ENCODE data around the gene DACT3. TPM values are rescaled to one million over a fixed set of nuclear protein-coding genes. Genes with fewer than 3 reads are reported as not detected.

Gene DACT3
- total and polyA plus RNA-seq, 3 experiments from 2014 or later = 2.5 TPM; not detected in 1

- no peak for DNase-seq
- Mint-ChIP-seq H3K36me3 (peaks cover 16 to 90% (median 18%) of the 10 kb centered on the region in 3 donors), H3K27me3 (no peaks in the 10 kb centered on the region), H3K9me3 (no peaks in the 10 kb centered on the region), H3K27ac (peak overlapping the region in 1 of 8 donors; percentile 38), H3K4me3 (no peak overlapping the region), H3K4me1 (peaks cover 2 to 5% (median 5%) of the 10 kb centered on the region in 3 donors)
- ChIA-PET CTCF (interaction anchor here (0.6 to 3.6 kb wide), 4 partner anchors 7 to 144 kb away, joined by 3 to 13 read pairs (median 4); no protein-coding TSS in a partner anchor), POLR2A (no interaction called here)
- peaks cover 82% of the 10 kb centered on the region for H3K36me3 ChIP-seq (ENCODE audit: insufficient read depth, low read length)
- H3K4me3 ChIP-seq (ENCODE audit: low read length) = no peak overlapping the region
- no peaks in the 10 kb centered on the region for H3K9me3 ChIP-seq (ENCODE audit: low read length)
- no peaks in the 10 kb centered on the region for H3K27me3 ChIP-seq (ENCODE audit: insufficient read depth, low read length, poor library complexity, severe bottlenecking)
- no peak overlapping the region for H3K27ac ChIP-seq (ENCODE audit: low read depth, low read length)
- H3K4me1 ChIP-seq (ENCODE audit: insufficient read depth, low read length) = no peaks in the 10 kb centered on the region
Measured at GRCh38 chr19:46696866-46697203, 35.9 kb upstream of the DACT3 start.

- no peak overlapping the region for H3K4me3 ChIP-seq (ENCODE audit: low read length)
- H3K9me3 ChIP-seq (ENCODE audit: low read length) = no peaks in the 10 kb centered on the region
- no peaks in the 10 kb centered on the region for H3K27me3 Mint-ChIP-seq
- H3K36me3 ChIP-seq (ENCODE audit: insufficient read depth, low read length) = peaks cover 83% of the 10 kb centered on the region
- ChIA-PET CTCF (interaction anchor here (1.6 to 3.6 kb wide), 2 partner anchors 8 to 34 kb away, joined by 4 to 13 read pairs; no protein-coding TSS in a partner anchor), POLR2A (no interaction called here)
- no peak overlapping the region for H3K27ac ChIP-seq (ENCODE audit: low read depth, low read length)
- peaks cover 12 to 91% (median 15%) of the 10 kb centered on the region in 3 donors for H3K36me3 Mint-ChIP-seq
- H3K27ac Mint-ChIP-seq = no peak overlapping the region
- no peaks in the 10 kb centered on the region for H3K4me1 ChIP-seq (ENCODE audit: insufficient read depth, low read length)
- H3K27me3 ChIP-seq (ENCODE audit: insufficient read depth, low read length, poor library complexity, severe bottlenecking) = no peaks in the 10 kb centered on the region
- no peaks in the 10 kb centered on the region for H3K9me3 Mint-ChIP-seq
- H3K4me3 Mint-ChIP-seq = no peak overlapping the region
- peaks cover 2 to 5% (median 5%) of the 10 kb centered on the region in 3 donors for H3K4me1 Mint-ChIP-seq
- DNase-seq = no peak
Measured at GRCh38 chr19:46696052-46696451, 35.1 kb upstream of the DACT3 start.

GRCh38 chr19:46693760-46694159 is 32.8 kb upstream of the DACT3 start:
- no peak overlapping the region for H3K4me3 ChIP-seq (ENCODE audit: low read length)
- Mint-ChIP-seq H3K36me3 (peaks cover 12 to 94% (median 17%) of the 10 kb centered on the region in 3 donors), H3K27me3 (no peaks in the 10 kb centered on the region), H3K4me1 (peaks cover 2 to 5% (median 5%) of the 10 kb centered on the region in 3 donors), H3K9me3 (no peaks in the 10 kb centered on the region), H3K4me3 (no peak overlapping the region), H3K27ac (peak overlapping the region in 1 of 8 donors; percentile 50)
- no peaks in the 10 kb centered on the region for H3K9me3 ChIP-seq (ENCODE audit: low read length)
- ChIA-PET CTCF (interaction anchor here (3.6 kb wide), 1 partner anchor 10 kb away, joined by 13 read pairs; no protein-coding TSS in a partner anchor), POLR2A (no interaction called here)
- no peak overlapping the region for H3K27ac ChIP-seq (ENCODE audit: low read depth, low read length)
- H3K4me1 ChIP-seq (ENCODE audit: insufficient read depth, low read length) = no peaks in the 10 kb centered on the region
- peaks cover 78% of the 10 kb centered on the region for H3K36me3 ChIP-seq (ENCODE audit: insufficient read depth, low read length)
- no peak for DNase-seq
- no peaks in the 10 kb centered on the region for H3K27me3 ChIP-seq (ENCODE audit: insufficient read depth, low read length, poor library complexity, severe bottlenecking)

- H3K27me3 ChIP-seq (ENCODE audit: insufficient read depth, low read length, poor library complexity, severe bottlenecking) = no peaks in the 10 kb centered on the region
- Mint-ChIP-seq H3K27me3 (no peaks in the 10 kb centered on the region), H3K36me3 (peaks cover 12 to 90% (median 17%) of the 10 kb centered on the region in 3 donors), H3K4me3 (no peak overlapping the region), H3K4me1 (peaks cover 2 to 5% (median 5%) of the 10 kb centered on the region in 3 donors), H3K9me3 (no peaks in the 10 kb centered on the region), H3K27ac (peak overlapping the region in 6 of 8 donors; percentile 19 to 93 (median 66))
- POLR2A ChIA-PET = no interaction called here
- H3K4me3 ChIP-seq (ENCODE audit: low read length) = no peak overlapping the region
- DNase-seq = no peak
- H3K27ac ChIP-seq (ENCODE audit: low read depth, low read length) = no peak overlapping the region
- H3K4me1 ChIP-seq (ENCODE audit: insufficient read depth, low read length) = no peaks in the 10 kb centered on the region
- CTCF ChIA-PET = interaction anchor here (3.6 kb wide), 1 partner anchor 11 kb away, joined by 13 read pairs; no protein-coding TSS in a partner anchor
- peaks cover 72% of the 10 kb centered on the region for H3K36me3 ChIP-seq (ENCODE audit: insufficient read depth, low read length)
- H3K9me3 ChIP-seq (ENCODE audit: low read length) = no peaks in the 10 kb centered on the region
Measured at GRCh38 chr19:46692918-46693722, 32.1 kb upstream of the DACT3 start.

- H3K4me1 Mint-ChIP-seq = peaks cover 2 to 5% (median 5%) of the 10 kb centered on the region in 3 donors
- Histone ChIP-seq H3K36me3 (ENCODE audit: insufficient read depth, low read length) (peaks cover 74% of the 10 kb centered on the region), H3K4me1 (ENCODE audit: insufficient read depth, low read length) (no peaks in the 10 kb centered on the region), H3K9me3 (ENCODE audit: low read length) (no peaks in the 10 kb centered on the region), H3K4me3 (ENCODE audit: low read length) (no peak overlapping the region), H3K27ac (ENCODE audit: low read depth, low read length) (no peak overlapping the region), H3K27me3 (ENCODE audit: insufficient read depth, low read length, poor library complexity, severe bottlenecking) (no peaks in the 10 kb centered on the region)
- peak overlapping the region in 3 of 8 donors; percentile 6 to 72 (median 60) for H3K27ac Mint-ChIP-seq
- ChIA-PET CTCF (no interaction called here), POLR2A (no interaction called here)
- DNase-seq = no peak
- H3K4me3 Mint-ChIP-seq = no peak overlapping the region
- no peaks in the 10 kb centered on the region for H3K27me3 Mint-ChIP-seq
- H3K9me3 Mint-ChIP-seq = no peaks in the 10 kb centered on the region
- peaks cover 12 to 91% (median 17%) of the 10 kb centered on the region in 3 donors for H3K36me3 Mint-ChIP-seq
Measured at GRCh38 chr19:46691948-46692347, 31.0 kb upstream of the DACT3 start.

- H3K4me1 Mint-ChIP-seq = peaks cover 2 to 5% (median 5%) of the 10 kb centered on the region in 3 donors
- DNase-seq = no peak
- no peaks in the 10 kb centered on the region for H3K9me3 ChIP-seq (ENCODE audit: low read length)
- H3K9me3 Mint-ChIP-seq = no peaks in the 10 kb centered on the region
- H3K27ac Mint-ChIP-seq = peak overlapping the region in 2 of 8 donors; percentile 45 to 47
- CTCF ChIA-PET = no interaction called here
- H3K27me3 ChIP-seq (ENCODE audit: insufficient read depth, low read length, poor library complexity, severe bottlenecking) = no peaks in the 10 kb centered on the region
- no peaks in the 10 kb centered on the region for H3K4me1 ChIP-seq (ENCODE audit: insufficient read depth, low read length)
- H3K36me3 Mint-ChIP-seq = peaks cover 12 to 88% (median 15%) of the 10 kb centered on the region in 3 donors
- POLR2A ChIA-PET = interaction anchor here (0.6 kb wide), 1 partner anchor 660 kb away, joined by 3 read pairs; no protein-coding TSS in a partner anchor
- H3K4me3 ChIP-seq (ENCODE audit: low read length) = no peak overlapping the region
- no peaks in the 10 kb centered on the region for H3K27me3 Mint-ChIP-seq
- peaks cover 70% of the 10 kb centered on the region for H3K36me3 ChIP-seq (ENCODE audit: insufficient read depth, low read length)
- no peak overlapping the region for H3K4me3 Mint-ChIP-seq
- no peak overlapping the region for H3K27ac ChIP-seq (ENCODE audit: low read depth, low read length)
Measured at GRCh38 chr19:46691104-46691503, 30.1 kb upstream of the DACT3 start.

GRCh38 chr19:46689358-46689757 is 28.4 kb upstream of the DACT3 start:
- H3K4me1 Mint-ChIP-seq = peaks cover 2 to 5% (median 4%) of the 10 kb centered on the region in 3 donors
- H3K4me3 Mint-ChIP-seq = no peak overlapping the region
- no peak overlapping the region for H3K27ac ChIP-seq (ENCODE audit: low read depth, low read length)
- H3K9me3 Mint-ChIP-seq = no peaks in the 10 kb centered on the region
- no peak overlapping the region for H3K27ac Mint-ChIP-seq
- peaks cover 9 to 90% (median 15%) of the 10 kb centered on the region in 3 donors for H3K36me3 Mint-ChIP-seq
- no peaks in the 10 kb centered on the region for H3K9me3 ChIP-seq (ENCODE audit: low read length)
- H3K4me3 ChIP-seq (ENCODE audit: low read length) = no peak overlapping the region
- H3K27me3 ChIP-seq (ENCODE audit: insufficient read depth, low read length, poor library complexity, severe bottlenecking) = no peaks in the 10 kb centered on the region
- no peak for DNase-seq
- CTCF ChIA-PET = no interaction called here
- POLR2A ChIA-PET = interaction anchor here (0.6 kb wide), 1 partner anchor 786 kb away, joined by 8 read pairs; no protein-coding TSS in a partner anchor
- no peaks in the 10 kb centered on the region for H3K4me1 ChIP-seq (ENCODE audit: insufficient read depth, low read length)
- peaks cover 71% of the 10 kb centered on the region for H3K36me3 ChIP-seq (ENCODE audit: insufficient read depth, low read length)
- H3K27me3 Mint-ChIP-seq = no peaks in the 10 kb centered on the region
